Mammary epithelial cell (primary cell): ENCODE results near the gene PNLIPRP1.

Experiments
- EZH2 ChIP-seq: IDR thresholded peaks from 2 replicates; pipeline ENCODE4 v1.6.1; 2012; ENCODE audit warnings: low read length, inconsistent platforms, borderline replicate concordance
- TF ChIP-seq, protein P1 (sequence below), 2 donors: IDR thresholded peaks in 1 of 2; conservative IDR thresholded peaks in 1 of 2; 2 replicates each; pipeline ENCODE4 v1.5.1; 2011 to 2012; ENCODE audit warnings: inconsistent platforms in 2 of 2, low read length in 2 of 2, mild to moderate bottlenecking in 2 of 2, control low read depth in 1 of 2, low read depth in 1 of 2; ENCODE audit not compliant: insufficient read depth in 1 of 2; ENCODE audit errors: extremely low read depth in 1 of 2

- TF ChIP-seq, protein P1, sequence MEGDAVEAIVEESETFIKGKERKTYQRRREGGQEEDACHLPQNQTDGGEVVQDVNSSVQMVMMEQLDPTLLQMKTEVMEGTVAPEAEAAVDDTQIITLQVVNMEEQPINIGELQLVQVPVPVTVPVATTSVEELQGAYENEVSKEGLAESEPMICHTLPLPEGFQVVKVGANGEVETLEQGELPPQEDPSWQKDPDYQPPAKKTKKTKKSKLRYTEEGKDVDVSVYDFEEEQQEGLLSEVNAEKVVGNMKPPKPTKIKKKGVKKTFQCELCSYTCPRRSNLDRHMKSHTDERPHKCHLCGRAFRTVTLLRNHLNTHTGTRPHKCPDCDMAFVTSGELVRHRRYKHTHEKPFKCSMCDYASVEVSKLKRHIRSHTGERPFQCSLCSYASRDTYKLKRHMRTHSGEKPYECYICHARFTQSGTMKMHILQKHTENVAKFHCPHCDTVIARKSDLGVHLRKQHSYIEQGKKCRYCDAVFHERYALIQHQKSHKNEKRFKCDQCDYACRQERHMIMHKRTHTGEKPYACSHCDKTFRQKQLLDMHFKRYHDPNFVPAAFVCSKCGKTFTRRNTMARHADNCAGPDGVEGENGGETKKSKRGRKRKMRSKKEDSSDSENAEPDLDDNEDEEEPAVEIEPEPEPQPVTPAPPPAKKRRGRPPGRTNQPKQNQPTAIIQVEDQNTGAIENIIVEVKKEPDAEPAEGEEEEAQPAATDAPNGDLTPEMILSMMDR (conservative IDR thresholded peaks at IDR 0.05 in 1 of 2, IDR thresholded peaks at IDR 0.05 in 1 of 2; ENCODE audit: extremely low read depth in 1 of 2, insufficient read depth in 1 of 2, low read depth in 1 of 2, low read length in 2 of 2) = no peak
- TF ChIP-seq EZH2 = no peak
Measured at GRCh38 chr10:116607336-116607735, 16.6 kb downstream of the PNLIPRP1 start.
